Measurements from ENCODE around the gene CCDC92B. TPM values are rescaled to one million over a fixed set of nuclear protein-coding genes. Genes with fewer than 3 reads are reported as not detected.

The CCDC92B gene
- polyA plus RNA-seq, 10 donors: 0.07 to 0.27 (median 0.16) TPM; not detected in 2

DNA sequence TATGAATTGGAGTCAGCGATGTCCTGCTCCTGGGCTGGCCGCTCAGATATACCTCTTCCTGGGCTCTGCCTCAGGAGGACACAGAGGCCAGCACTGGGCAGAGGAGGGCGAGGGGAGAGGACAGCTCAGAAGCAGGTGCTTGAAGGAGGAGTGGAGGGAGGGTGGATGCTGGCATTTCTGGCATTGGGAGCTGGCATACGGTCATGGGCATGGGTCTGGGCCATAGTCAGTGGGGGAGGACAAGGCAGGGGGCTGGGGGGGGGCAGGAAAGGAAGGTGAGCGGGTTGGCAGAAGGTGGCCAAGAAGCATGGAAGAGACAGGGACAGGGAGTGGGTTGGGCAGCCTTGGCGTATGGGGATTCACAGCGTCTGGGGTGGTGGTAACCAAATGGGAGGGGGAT, 30.1 kb upstream of the CCDC92B start:
- DNase-seq: no peak

DNA sequence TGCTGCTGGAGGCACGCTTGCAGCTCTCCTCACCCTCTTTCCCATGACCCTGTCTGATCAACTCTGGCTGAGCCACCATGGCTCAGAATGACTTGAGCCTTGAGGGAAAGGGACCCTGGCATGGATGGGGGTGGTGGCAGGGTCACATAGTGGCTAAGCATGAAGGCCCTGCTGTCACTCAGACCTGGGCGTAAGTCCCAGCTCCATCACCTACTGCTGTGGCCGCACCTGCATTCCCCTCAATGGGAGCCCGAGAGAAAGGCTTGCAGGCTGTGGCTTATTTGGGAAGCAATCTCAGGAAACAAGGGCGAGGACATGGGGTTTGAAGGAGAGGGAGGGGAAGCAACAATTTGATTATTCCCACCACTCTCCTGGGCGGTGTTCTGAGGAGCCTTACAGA, 29.0 kb upstream of the CCDC92B start:
- DNase-seq: no peak

DNA sequence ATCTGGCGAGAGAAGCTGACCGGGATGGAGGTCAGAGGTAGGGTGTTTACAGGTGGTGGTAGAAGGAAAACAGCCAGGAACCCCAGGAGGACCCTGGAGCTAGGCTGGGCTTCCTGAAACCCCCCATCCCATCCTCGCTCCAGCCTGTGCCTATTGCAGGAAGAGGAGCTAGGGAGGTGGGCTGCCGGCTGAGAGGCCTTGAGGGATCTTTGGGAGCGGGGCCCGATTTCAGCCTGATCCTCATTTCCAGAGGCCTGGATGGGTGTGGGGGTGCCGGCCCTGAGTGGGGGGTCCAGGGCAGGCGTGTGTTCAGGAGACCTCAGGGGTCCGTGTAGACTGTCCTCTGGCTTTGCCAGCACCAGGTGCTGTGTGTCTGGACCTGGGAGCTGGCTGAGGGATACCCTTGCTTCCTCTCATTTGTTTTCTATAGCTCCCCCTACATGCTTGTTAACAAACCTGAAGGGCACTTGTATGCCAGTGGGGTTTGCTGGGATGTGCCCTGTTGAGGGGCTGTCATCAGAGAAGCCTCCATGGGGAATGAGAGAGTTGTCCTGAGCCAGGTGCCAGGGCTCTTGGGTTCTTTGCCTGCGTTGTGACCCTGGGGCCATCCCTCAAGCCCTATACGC, 27.9 kb upstream of the CCDC92B start:
- DNase-seq: no peak

DNA sequence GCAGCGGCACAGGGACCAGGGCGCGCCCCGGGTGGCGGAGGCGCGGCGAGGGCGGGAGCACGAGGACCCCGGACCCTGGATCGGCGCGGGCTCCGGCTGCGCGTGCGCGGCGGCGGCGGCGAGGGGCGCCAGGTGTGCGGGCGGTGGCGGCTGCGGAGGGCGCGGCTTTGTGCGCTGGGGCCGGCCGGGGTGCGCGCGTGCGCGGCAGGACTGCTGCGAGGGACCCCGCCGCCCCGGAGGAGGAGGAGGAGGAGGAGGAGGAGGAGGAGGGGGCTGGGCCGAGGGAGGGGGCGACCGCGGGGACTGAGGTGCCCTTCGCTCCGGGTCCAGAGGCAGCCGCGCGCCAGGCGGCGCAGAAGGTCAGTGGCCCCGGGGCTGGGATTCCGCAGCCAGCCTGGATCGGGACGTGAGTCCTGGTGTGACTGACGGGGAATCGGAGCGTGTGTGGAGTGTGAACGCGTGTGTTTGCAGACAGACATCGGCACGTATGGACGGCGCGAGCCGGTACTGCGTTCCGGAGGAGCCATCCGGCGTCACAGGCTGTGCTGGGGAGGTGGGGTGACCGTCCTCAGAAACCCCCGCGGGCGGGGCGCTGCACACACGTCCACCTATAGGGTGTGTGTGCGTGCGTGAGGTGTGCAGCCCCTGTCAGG, 27.3 kb upstream of the CCDC92B start:
- no peak for DNase-seq

DNA sequence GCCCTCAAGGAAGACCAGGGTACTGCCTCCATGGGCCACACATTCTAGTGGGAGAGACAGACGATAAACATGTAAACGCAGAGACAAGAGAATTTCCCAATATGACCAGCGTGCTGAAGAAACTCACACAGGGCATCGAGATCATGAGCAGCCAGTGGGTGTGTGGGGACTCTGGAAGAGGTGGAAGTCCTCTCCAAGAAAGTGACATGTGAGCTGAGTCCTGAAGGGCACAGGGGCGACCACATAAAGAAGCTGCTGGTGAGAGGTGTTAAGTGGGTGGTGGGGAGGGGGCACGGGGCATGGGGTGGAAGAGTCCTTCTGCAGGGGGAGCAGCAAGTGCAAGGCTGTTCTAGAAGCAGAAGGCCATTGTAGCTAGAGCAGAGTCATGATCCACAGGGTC, 25.8 kb upstream of the CCDC92B start:
- DNase-seq: no peak

DNA sequence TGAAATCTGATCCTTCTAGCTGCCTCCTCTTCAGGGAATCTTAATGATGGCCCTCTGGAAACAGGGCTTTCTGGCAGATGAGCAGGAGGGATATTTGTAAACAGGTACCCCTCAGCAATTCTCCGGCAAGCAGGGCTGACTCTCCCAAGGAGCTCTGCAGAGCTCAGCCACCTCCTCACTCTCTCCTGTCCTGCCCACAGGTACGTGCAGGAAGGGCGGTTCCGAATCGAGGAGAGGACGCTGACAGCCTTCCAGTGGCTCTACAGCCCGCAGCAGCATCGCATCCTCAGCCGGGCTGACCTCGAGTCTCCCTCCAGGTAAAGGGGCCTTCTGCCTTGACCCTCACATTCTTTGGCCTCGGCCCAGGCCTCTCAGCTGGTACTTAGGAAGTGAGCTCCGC, 20.7 kb upstream of the CCDC92B start:
- DNase-seq: no peak

DNA sequence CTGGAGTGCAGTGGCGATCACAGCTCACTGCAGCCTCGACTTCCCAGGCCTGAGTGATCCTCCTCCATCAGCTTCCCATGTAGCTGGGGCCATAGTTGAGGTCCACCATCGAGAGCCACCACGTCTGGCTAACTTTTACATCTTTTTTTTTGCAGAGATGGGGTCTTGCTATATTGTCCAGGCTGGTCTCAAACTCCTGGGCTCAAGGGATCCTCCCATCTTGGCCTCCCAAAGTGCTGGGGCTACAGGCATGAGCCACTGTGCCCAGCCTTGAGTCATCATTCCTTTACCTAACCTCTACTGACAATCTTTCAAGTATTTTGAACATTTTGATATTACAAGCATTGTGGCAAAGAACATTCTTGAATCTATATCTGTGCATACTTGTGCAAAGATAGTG, 9.4 kb upstream of the CCDC92B start:
- no peak for DNase-seq

DNA sequence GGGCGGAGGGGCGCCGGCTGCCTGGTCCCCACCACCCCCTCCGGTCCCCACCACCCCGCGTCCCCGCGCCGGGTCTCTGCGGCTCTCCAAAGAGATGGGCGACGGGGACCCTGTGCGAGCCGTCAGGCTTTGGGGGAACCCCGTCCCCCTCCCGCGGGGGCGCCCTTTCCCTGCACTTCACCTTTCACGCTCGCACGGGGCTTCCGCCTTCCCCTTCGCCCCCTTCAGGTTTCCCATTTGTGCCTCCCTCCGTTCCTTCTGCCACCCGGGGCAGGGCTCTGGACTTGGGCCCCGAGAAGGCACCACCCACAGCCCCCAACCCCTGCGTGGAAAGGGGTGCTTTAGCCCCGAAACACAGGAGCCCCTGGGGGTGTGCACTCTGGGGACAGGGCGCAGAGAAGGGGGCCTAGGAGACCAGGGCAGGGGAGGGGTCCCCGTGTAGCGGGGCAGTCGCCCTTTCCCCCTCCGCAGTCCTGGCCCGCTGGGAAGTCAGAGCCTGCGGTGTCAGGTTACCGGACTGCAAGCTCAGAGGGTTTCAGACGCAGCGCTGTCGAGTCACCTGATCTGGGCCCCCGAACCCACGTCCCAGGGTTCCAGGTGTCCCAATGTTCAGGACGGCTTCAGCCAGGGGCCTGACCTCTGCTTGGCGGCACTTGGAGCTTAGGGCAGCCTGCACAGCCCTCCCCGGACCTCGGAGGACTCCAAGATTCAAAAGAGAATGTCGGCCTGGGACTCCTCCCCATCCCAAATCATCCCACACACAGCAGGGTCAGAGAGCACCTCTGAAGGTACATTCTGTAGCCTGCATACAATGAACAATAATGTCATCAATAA, 6.7 kb upstream of the CCDC92B start:
- DNase-seq: no peak

DNA sequence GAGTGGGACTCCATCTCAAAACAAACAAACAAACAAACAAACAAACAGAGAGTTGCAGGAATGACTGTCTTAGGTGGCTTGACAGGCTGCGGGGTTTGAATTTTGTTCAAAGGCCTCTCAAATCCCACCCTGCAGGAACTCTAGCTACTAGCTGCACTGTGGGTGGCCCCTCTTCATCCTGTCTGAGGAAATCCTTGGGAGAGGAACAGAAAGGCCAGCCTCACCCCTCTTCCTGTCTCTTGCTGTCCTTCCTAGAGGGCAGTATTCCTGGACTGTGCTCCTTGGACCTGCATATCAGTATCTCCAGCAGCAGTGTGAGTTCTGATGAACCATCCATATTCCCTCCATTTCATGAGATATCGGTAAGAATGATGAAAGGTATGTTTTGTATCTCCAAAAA, 2.0 kb upstream of the CCDC92B start:
- no peak for DNase-seq

DNA sequence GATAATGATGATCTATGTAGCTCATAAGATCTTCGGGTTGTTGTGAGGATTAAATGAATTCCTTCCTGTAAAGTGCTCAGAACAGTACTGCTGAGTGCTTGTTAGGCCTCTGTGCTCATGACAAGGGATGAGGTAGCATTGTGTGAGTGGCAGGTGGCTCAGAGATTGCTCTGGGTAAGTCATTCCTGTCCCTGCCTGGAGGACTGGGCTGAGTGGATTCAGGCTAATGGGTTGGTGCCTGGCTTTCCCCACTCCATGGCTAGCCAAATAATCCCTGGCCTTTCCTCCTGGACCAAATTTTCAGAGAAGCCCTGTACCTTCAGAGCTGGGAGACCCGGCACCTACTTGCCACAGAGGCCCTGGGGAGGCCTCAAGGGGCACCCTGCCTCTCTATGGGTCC, 1.3 kb upstream of the CCDC92B start:
- no peak for DNase-seq

DNA sequence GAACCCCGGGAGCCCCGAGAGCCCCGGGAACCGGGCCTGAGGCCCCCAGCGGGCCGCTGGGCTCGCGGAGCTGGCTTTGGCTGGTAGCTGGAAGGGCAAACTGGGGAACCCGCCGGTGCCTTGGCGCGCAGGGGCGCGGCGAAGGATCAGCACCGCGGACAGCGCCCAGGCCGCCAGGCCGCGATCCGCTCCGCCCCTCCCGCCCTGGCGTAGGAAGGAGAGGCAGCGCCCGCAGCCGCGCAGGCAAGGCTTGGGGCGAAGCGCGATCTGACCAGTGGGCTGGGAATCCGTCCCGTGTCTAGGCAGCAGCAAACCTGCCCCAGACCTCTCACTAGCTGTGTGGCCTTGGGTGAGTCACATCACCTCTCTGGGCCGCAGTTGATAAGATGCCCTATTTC, 331 bp upstream of the CCDC92B start:
- DNase-seq: peak; percentile 49 to 87 (median 85)

DNA sequence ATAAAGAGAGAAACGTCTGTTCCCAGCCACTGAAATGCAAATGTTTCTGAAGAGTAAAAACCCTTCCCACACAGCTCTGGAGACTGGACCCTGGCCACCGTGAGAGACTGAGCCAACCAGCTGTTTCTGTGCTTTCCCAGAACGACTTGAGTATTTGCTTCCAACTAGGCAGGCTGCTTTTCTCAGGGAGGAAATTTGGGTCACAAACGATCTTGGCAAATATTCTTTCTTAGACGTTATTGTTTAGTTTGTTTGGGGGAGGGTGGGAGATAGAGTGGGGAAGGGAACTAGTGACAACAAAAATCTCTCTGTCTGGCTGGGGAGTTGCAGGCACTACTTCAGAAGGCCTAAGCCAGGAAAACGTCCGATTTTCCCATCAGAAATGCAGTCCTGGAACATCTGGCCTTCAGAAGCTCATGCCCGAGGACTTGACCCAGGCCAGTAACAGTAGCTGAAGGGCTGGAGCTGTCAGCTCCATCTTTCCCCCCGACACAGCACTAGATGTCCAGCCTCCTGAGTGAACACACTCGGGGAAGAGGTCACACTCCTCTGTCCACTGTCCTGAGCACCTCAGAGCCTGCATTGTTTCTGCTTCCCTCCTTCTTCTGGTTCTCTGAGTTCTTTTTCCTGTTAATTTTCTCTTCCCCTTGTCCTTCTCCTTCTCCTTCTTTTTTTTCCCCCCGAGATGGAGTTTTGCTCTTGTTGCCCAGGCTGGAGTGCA, 4.0 kb downstream of the CCDC92B start:
- DNase-seq: peak; percentile 67 to 93 (median 87)

DNA sequence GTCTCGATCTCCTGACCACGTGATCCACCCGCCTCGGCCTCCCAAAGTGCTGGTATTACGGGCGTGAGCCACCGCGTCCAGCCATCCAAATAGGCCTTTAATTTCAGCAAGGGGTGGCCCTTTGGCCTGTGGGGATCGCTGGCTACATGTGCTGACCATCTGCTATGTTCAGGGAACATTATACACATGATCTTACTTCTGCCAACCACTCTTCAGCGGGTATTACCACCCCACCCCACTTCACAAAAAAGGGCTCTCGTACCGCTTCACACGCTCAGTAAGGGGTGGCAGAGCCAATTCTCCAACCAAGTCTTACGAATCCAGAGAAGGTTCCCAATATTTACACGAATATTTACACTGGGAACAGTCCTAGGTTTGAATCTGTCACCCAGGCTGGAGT, 11.8 kb downstream of the CCDC92B start:
- DNase-seq: no peak

DNA sequence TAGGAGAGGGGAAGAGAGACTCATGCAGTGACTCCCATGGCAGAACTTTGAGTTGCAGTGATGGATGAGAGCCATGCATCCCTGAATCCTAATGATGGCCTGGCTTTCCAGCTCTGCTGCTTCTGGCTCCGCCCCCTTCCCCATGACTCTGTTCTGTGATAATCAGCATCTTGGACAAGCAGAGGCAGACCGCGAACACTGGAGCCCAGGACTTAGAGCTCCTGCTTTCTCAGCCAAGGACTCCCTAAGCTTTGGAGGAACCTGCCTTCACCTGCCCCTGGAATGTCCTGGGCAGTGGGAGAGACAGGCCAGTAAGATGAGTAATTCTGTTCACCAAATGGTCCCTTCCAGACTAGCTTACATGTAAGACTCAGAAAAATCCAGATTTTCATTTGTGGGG, 12.5 kb downstream of the CCDC92B start:
- no peak for DNase-seq

DNA sequence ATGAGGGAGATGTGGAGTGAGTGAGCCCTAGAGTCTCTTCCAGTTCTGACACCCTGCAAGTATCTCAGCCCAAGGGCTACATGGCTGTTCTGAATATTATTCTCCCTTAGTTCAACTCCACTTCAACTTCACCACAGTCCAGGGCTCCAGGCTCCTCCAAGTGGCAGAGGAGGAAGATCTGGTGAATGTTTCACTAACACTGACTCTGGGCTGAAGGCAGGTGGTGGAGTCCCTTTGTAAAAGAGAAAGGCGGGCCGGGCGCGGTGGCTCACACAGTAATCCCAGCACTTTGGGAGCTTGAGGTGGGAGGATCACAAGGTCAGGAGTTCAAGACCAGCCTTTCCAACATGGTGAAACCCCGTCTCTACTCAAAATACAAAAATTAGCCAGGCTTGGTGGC, 13.6 kb downstream of the CCDC92B start:
- DNase-seq: no peak

DNA sequence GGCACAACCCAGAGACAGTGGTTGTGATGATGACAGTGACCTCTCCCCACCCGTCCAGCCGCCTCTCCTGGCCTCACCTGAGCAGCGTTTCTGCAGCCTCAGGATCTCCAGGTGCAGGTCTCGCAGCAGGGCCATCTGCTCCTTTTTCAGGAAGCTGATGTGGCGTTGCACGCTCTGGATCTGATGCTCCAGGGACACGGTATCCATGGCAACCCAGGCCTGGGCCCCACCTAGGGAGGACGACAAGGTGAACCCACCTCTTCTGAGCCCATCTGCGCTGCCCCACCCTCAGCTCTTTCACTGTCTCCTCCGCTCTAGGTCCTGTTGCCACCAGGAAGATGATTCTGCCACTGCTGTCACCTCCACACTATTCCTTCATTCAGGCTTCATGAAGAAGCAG, 14.5 kb downstream of the CCDC92B start:
- no peak for DNase-seq

DNA sequence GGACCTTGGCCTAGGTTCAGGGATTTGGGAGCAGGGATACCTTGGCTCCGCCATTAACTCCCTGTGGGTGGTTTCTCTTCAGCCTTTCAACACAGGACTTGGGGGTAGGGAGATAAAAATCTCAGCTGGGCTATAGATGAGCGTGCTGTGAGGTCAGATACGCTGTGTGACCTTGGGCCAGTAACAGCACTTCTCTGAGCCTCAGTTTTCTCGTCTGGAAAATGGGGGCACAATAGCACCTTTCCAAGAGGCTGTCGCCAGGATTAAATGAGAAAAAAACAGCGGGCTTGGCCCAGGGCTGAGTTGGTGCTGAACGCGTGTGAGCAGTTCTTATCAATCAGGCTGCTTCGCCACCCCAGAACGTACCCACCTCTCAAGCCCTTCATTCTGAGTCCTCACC, 17.6 kb downstream of the CCDC92B start:
- DNase-seq: no peak

DNA sequence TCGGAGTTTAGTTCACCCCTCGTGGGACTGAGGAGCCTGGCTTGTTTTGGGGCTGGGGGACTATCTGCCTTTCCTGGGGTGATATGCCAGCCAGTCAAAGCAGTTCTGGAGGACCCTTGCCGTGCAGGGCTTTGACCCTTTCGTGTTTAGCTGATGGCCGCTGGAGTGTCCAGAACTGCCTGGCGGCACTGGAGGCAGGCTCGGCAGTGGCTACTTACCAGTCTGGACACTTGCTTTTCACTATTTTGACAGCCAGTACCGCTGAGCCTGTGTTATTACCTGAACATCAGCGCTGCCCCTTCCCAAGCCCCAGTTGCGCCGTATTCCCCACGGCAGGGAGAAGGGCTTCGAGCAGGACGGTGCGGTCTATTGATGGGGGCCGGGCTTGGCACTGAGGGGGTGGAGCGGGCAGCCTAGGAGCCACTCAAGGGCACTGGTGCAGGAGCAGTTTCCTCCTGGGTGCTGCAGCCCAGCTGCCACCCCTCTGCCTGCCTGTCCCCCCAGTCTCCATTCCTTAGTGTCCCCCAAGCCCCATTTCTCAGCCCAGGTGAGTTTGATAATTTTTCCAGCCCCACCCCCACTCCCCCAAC, 18.6 kb downstream of the CCDC92B start:
- no peak for DNase-seq

DNA sequence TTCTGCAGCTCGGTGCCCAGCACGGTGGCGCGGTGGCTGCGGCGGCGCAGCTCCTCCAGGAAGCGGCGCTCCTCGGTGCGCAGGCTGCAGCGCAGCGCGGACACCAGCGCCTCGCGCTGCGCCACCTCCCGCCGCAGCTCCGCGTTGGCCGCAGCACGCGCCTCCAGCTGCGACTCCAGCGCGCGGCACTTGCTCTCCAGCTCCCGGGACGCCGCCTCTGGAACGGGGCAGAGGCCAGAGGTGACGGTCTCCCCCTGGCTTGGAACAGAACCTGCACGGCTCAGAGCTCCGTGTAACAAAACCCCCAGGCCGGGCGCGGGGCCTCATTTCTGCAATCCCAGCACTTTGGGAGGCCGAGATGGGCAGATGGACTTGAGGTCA, 24.7 kb downstream of the CCDC92B start:
- DNase-seq: peak in 2 of 3 donors; percentile 59 to 79

DNA sequence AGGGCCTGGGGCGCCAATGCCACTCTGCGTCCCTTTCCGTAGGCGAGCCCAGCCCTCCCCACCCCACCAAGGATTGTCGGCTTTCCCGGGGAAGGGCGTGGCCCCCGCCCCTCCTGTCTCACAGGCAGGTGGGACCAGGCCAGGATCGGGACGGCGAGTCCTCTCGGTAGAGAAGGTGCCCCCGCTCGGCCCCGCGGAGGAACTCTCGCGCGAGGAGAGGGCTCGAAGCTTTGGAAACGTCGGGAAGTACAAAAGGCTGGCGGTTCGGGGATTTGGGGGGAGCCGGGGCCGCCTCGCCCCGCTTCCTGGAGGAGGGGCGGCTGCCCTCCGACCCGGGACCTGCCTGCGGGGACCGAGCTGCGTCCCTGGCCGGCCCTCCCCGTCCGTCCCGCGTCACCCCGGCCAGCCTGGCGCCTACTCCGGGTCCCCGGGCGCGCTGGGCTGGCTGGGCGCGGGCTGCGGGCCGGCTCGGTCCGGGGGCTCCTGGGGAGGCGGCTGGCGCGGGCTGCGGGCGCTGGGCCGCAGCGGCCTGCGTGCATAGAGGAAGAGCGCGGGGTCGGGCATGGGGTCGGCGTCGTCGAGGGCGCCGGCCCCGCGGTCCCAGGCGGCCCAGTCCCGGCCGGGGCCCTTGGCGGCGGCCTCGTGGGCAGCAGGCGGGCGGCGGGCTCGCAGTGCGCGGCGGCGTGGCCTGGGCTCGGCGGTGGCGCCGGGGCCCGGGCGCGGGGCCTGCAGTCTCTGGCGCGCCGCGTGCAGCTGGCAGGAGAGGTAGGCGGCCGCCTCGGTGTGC, 25.3 kb downstream of the CCDC92B start:
- DNase-seq: peak in 2 of 3 donors; percentile 56 to 84

DNA sequence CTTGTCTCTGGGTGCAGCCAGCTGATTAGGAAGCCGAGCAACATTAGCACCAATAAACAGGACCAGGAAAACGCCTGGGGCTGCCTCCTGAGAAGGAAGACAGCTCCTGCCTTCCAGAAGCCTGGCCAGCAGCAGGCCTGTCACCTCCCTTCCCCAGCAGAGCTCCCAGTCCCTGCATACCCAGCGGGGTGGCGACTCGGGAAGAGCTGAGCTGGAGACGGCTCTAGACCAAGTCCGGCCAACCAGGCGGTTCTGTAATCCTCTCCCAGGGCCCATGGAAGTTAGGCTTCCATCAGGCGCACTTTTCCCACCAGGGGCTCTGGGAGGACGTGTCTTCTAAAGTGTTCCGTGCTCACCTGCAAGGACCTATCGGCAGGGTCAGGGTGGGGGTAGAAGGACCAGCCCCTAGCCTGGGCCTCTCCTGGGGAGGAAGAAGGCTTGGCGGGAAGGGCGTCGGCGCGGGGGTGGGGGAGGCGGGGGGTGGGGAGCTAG, 25.9 kb downstream of the CCDC92B start:
- DNase-seq: peak in 1 of 3 donors; percentile 42
